ENCODE measurements around the gene ALOX5.
A peak's percentile ranks its signal among the peaks of the same experiment; 100 is the strongest.
"Not testable (repeated sequence)": the region's sequence is repeated elsewhere in the genome, so short reads cannot be mapped to it uniquely, and the experiment has no call there.

The ALOX5 gene

GRCh38 chr10:45408421-45409319, 34.7 kb downstream of the ALOX5 start:
- DNase-seq: no peak

GRCh38 chr10:45409347-45409746, 35.3 kb downstream of the ALOX5 start:
- DNase-seq: not testable (repeated sequence)

GRCh38 chr10:45409782-45410181, 35.8 kb downstream of the ALOX5 start:
- DNase-seq: no peak

- no peak for DNase-seq
Observed at GRCh38 chr10:45410489-45410806, 36.4 kb downstream of the ALOX5 start.

- DNase-seq: no peak
Observed at GRCh38 chr10:45410807-45411606, 37.0 kb downstream of the ALOX5 start.

- DNase-seq: no peak
Observed at GRCh38 chr10:45411607-45411940, 37.6 kb downstream of the ALOX5 start.

GRCh38 chr10:45415062-45415461, 41.0 kb downstream of the ALOX5 start:
- DNase-seq: not testable (repeated sequence)

GRCh38 chr10:45416603-45417002, 42.6 kb downstream of the ALOX5 start:
- DNase-seq: no peak

GRCh38 chr10:45417746-45418145, 43.7 kb downstream of the ALOX5 start:
- no peak for DNase-seq

GRCh38 chr10:45418417-45418848, 44.4 kb downstream of the ALOX5 start:
- no peak for DNase-seq

- peak; percentile 48 for DNase-seq
Observed at GRCh38 chr10:45418849-45419675, 45.0 kb downstream of the ALOX5 start.

GRCh38 chr10:45419676-45420025, 45.6 kb downstream of the ALOX5 start:
- no peak for DNase-seq

- peak; percentile 85 for DNase-seq
Observed at GRCh38 chr10:45420453-45421192, 46.6 kb downstream of the ALOX5 start.

GRCh38 chr10:45421221-45422097, 47.4 kb downstream of the ALOX5 start:
- peak; percentile 87 for DNase-seq

- DNase-seq: no peak
Observed at GRCh38 chr10:45422207-45422865, 48.3 kb downstream of the ALOX5 start.

GRCh38 chr10:45422866-45423659, 49.0 kb downstream of the ALOX5 start:
- no peak for DNase-seq

- no peak for DNase-seq
Observed at GRCh38 chr10:45423976-45424499, 50.0 kb downstream of the ALOX5 start.

GRCh38 chr10:45424668-45425404, 50.8 kb downstream of the ALOX5 start:
- no peak for DNase-seq

Data from CD4-positive, alpha-beta T cell treated with Interleukin-4 for 4 hours (primary cell).